Skeletal muscle tissue (tissue), 4 donors: ENCODE data around the gene RGS3. TPM values are rescaled to one million over a fixed set of nuclear protein-coding genes. Genes with fewer than 3 reads are reported as not detected.

Experiments
- H3K27ac ChIP-seq: one replicate; pipeline ENCODE4 v1.7.0; 2013; ENCODE audit warnings: mild to moderate bottlenecking, low read depth, low read length, inconsistent platforms
- H3K27me3 ChIP-seq, 3 donors: one replicate each; pipeline ENCODE4 v1.7.0; 2013; ENCODE audit warnings: low read length in 3 of 3; ENCODE audit not compliant: control insufficient read depth in 3 of 3, insufficient read depth in 3 of 3
- H3K36me3 ChIP-seq, 3 donors: one replicate each; pipeline ENCODE4 v1.7.0; 2013; ENCODE audit warnings: low read length in 3 of 3; ENCODE audit not compliant: control insufficient read depth in 3 of 3, insufficient read depth in 3 of 3
- H3K4me1 ChIP-seq, 3 donors: one replicate each; pipeline ENCODE4 v1.7.0; 2013; ENCODE audit warnings: low read length in 3 of 3, mild to moderate bottlenecking in 3 of 3; ENCODE audit not compliant: control insufficient read depth in 3 of 3, insufficient read depth in 3 of 3
- H3K4me3 ChIP-seq, 3 donors: one replicate each; pipeline ENCODE4 v1.7.0; 2013; ENCODE audit warnings: low read length in 3 of 3
- H3K9ac ChIP-seq, 3 donors: one replicate each; pipeline ENCODE4 v1.7.0; 2013; ENCODE audit warnings: low read length in 3 of 3, mild to moderate bottlenecking in 3 of 3, moderate library complexity in 2 of 3, low read depth in 1 of 3
- H3K9me3 ChIP-seq, 3 donors: one replicate each; pipeline ENCODE4 v1.7.0; 2013; ENCODE audit warnings: low read length in 3 of 3; ENCODE audit not compliant: control insufficient read depth in 3 of 3
- total RNA-seq: library from RNA; depleted of rRNA; stranded (reverse); fragments of >200 nt; gene quantifications from one replicate; pipeline ENCODE4 v1.2.3, GENCODE V29; 2014
- donor health status: Osteomylitis.

RGS3 gene
- total RNA-seq, 1 donor from 2014 or later: 48.0 TPM

GRCh38 chr9:113570749-113571711, 107.5 kb downstream of the RGS3 start:
- H3K9ac ChIP-seq: no peak overlapping the region
- H3K9me3 ChIP-seq: no peaks in the 10 kb centered on the region
- H3K27ac ChIP-seq: no peak overlapping the region
- no peaks in the 10 kb centered on the region for H3K27me3 ChIP-seq
- H3K36me3 ChIP-seq: no peaks in the 10 kb centered on the region
- H3K4me1 ChIP-seq: peaks cover 59 to 82% (median 77%) of the 10 kb centered on the region in 3 donors
- H3K4me3 ChIP-seq: no peak overlapping the region

- Histone ChIP-seq H3K27me3 (no peaks in the 10 kb centered on the region), H3K4me3 (peak overlapping the region in 1 of 3 donors; percentile 13), H3K36me3 (no peaks in the 10 kb centered on the region), H3K27ac (no peak overlapping the region), H3K9me3 (no peaks in the 10 kb centered on the region), H3K9ac (peak overlapping the region in 1 of 3 donors; percentile 70), H3K4me1 (peaks cover 49 to 71% (median 67%) of the 10 kb centered on the region in 3 donors)
Observed at GRCh38 chr9:113572076-113572861, 108.7 kb downstream of the RGS3 start.

GRCh38 chr9:113573046-113573958, 109.8 kb downstream of the RGS3 start:
- Histone ChIP-seq H3K4me1 (peaks cover 42 to 71% (median 67%) of the 10 kb centered on the region in 3 donors), H3K36me3 (no peaks in the 10 kb centered on the region), H3K9me3 (no peaks in the 10 kb centered on the region), H3K27ac (peak overlapping the region; percentile 54), H3K4me3 (peak overlapping the region in 1 of 3 donors; percentile 54), H3K9ac (peak overlapping the region in 2 of 3 donors; percentile 23 to 70), H3K27me3 (no peaks in the 10 kb centered on the region)

GRCh38 chr9:113573959-113574352, 110.4 kb downstream of the RGS3 start:
- no peak overlapping the region for H3K4me3 ChIP-seq
- H3K9me3 ChIP-seq: no peaks in the 10 kb centered on the region
- no peaks in the 10 kb centered on the region for H3K36me3 ChIP-seq
- H3K27me3 ChIP-seq: no peaks in the 10 kb centered on the region
- H3K27ac ChIP-seq: peak overlapping the region; percentile 54
- peaks cover 41 to 71% (median 67%) of the 10 kb centered on the region in 3 donors for H3K4me1 ChIP-seq
- peak overlapping the region in 1 of 3 donors; percentile 70 for H3K9ac ChIP-seq

- Histone ChIP-seq H3K27ac (peak overlapping the region; percentile 49), H3K4me3 (no peak overlapping the region), H3K9ac (peak overlapping the region in 1 of 3 donors; percentile 70), H3K36me3 (peaks cover 0 to 2% (median 0%) of the 10 kb centered on the region in 3 donors), H3K9me3 (no peaks in the 10 kb centered on the region), H3K4me1 (peaks cover 41 to 71% (median 67%) of the 10 kb centered on the region in 3 donors), H3K27me3 (no peaks in the 10 kb centered on the region)
Observed at GRCh38 chr9:113574441-113575262, 111.1 kb downstream of the RGS3 start.

GRCh38 chr9:113577525-113578261, 114.2 kb downstream of the RGS3 start:
- Histone ChIP-seq H3K4me1 (peaks cover 59 to 81% (median 75%) of the 10 kb centered on the region in 3 donors), H3K36me3 (peaks cover 0 to 2% (median 0%) of the 10 kb centered on the region in 3 donors), H3K4me3 (no peak overlapping the region), H3K9ac (peak overlapping the region in 1 of 3 donors; percentile 51), H3K9me3 (no peaks in the 10 kb centered on the region), H3K27ac (no peak overlapping the region), H3K27me3 (no peaks in the 10 kb centered on the region)

GRCh38 chr9:113578279-113578865, 114.8 kb downstream of the RGS3 start:
- H3K36me3 ChIP-seq: peaks cover 0 to 4% (median 0%) of the 10 kb centered on the region in 3 donors
- peak overlapping the region in 2 of 3 donors; percentile 40 to 57 for H3K9ac ChIP-seq
- peaks cover 54 to 78% (median 69%) of the 10 kb centered on the region in 3 donors for H3K4me1 ChIP-seq
- no peaks in the 10 kb centered on the region for H3K9me3 ChIP-seq
- H3K27me3 ChIP-seq: no peaks in the 10 kb centered on the region
- H3K27ac ChIP-seq: peak overlapping the region; percentile 27
- no peak overlapping the region for H3K4me3 ChIP-seq

- H3K36me3 ChIP-seq: peaks cover 2 to 9% (median 4%) of the 10 kb centered on the region in 3 donors
- H3K27me3 ChIP-seq: no peaks in the 10 kb centered on the region
- H3K9ac ChIP-seq: peak overlapping the region in 2 of 3 donors; percentile 40 to 57
- peak overlapping the region; percentile 27 for H3K27ac ChIP-seq
- no peak overlapping the region for H3K4me3 ChIP-seq
- no peaks in the 10 kb centered on the region for H3K9me3 ChIP-seq
- peaks cover 50 to 73% (median 63%) of the 10 kb centered on the region in 3 donors for H3K4me1 ChIP-seq
Observed at GRCh38 chr9:113578882-113579282, 115.4 kb downstream of the RGS3 start.
